ENCODE measurements around the gene DICER1. TPM values are rescaled to one million over a fixed set of nuclear protein-coding genes. Genes with fewer than 3 reads are reported as not detected.
"Not testable (repeated sequence)": the region's sequence is repeated elsewhere in the genome, so short reads cannot be mapped to it uniquely, and the experiment has no call there.

The DICER1 gene
- total RNA-seq, 1 experiment from 2014 or later = 57.1 TPM

DNA sequence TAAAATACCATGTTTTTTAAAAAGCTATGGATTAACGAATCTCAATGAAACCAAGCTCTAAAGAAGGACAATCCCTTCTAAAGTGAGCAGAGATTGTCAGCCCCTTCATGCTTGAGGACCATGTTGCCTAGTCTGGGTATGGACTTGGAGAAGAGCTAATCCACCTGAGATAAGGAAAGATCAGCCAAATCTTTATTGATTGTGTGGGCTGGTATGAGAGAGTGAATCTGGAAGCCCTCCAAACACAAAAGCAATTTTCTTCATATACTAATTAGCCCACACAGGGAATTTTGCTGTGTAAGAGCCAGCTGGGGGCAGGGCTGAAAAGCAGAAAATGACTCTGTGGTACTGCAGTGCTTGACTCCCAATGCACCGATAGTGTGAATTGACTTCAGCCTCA, 47.4 kb upstream of the DICER1 start:
- Histone ChIP-seq H3K4me3 (ENCODE audit: low read depth, low read length, poor library complexity, severe bottlenecking) (no peak overlapping the region), H3K27ac (ENCODE audit: low read depth, low read length, poor library complexity, severe bottlenecking) (no peak overlapping the region), H3K4me1 (ENCODE audit: insufficient read depth, low read length, poor library complexity, severe bottlenecking) (no peaks in the 10 kb centered on the region), H3K9me3 (ENCODE audit: low read depth, low read length, poor library complexity, severe bottlenecking) (peaks cover 8% of the 10 kb centered on the region), H3K27me3 (replicated peaks; ENCODE audit: insufficient read depth, low read depth, low read length, poor library complexity) (no peaks in the 10 kb centered on the region), H3K36me3 (ENCODE audit: insufficient read depth, low read length, poor library complexity, severe bottlenecking) (peaks cover 7% of the 10 kb centered on the region)
- ChIA-PET CTCF (no interaction called here), POLR2A (ENCODE audit: low non-redundant PET) (no interaction called here)
- intact Hi-C loops (cut with micrococcal nuclease; ENCODE audit: unreplicated experiment) = no loop called here
- no peak for DNase-seq (ENCODE audit: low spot score)
- no TSS peak for BruUV-seq (replicated peaks)
- no peak for TF ChIP-seq CTCF (conservative IDR thresholded peaks at IDR 0.05; ENCODE audit: low read depth, low read length)
- no peak for TF ChIP-seq EZH2 (IDR thresholded peaks at IDR 0.05; ENCODE audit: borderline replicate concordance, low read depth, low read length, poor library complexity, severe bottlenecking)

DNA sequence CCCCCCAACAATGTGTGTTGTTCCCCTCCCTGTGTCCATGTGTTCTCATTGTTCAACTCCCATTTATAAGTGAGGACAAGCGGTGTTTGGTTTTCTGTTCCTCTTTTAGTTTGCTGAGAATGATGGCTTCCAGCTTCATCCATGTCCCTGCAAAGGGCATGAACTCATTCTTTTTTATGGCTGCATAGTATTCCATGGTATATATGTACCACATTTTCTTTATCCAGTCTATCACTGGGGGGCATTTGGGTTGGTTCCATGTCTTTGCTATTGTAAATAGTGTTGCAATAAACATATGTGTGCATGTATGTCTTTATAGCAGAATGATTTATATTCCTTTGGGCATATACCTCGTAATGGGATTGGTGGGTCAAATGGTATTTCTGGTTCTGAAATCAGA, 44.4 kb upstream of the DICER1 start:
- H3K9me3 ChIP-seq (ENCODE audit: low read depth, low read length, poor library complexity, severe bottlenecking); POLR2A ChIA-PET (ENCODE audit: low non-redundant PET); CTCF ChIA-PET; H3K4me3 ChIP-seq (ENCODE audit: low read depth, low read length, poor library complexity, severe bottlenecking); H3K4me1 ChIP-seq (ENCODE audit: insufficient read depth, low read length, poor library complexity, severe bottlenecking); BruUV-seq (replicated peaks); H3K27me3 ChIP-seq (replicated peaks; ENCODE audit: insufficient read depth, low read depth, low read length, poor library complexity); intact Hi-C loops (cut with micrococcal nuclease; ENCODE audit: unreplicated experiment); H3K27ac ChIP-seq (ENCODE audit: low read depth, low read length, poor library complexity, severe bottlenecking); H3K36me3 ChIP-seq (ENCODE audit: insufficient read depth, low read length, poor library complexity, severe bottlenecking); DNase-seq (ENCODE audit: low spot score): not testable (repeated sequence)

DNA sequence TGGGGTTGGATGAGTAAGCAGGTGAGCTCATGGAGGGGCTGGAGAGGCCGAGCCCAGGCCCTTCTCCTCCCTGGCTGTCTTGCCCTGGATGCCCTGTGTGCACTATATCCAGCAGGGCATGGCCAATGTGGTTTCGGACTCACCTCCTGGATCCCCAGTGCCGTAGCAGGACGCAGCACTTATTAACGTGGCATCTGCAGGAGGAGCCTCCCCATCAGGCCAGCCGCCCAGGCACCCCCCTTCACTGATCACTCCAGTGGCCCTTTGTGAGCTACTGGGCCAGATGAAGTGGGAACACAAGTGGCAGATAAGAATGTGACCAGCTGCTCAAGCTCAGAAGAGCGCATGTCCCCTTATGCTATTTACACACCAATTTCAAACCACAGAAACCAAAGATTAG, 43.1 kb upstream of the DICER1 start:
- H3K9me3 ChIP-seq (ENCODE audit: low read depth, low read length, poor library complexity, severe bottlenecking) = peaks cover 8% of the 10 kb centered on the region
- intact Hi-C loops (cut with micrococcal nuclease; ENCODE audit: unreplicated experiment) = no loop called here
- ChIA-PET CTCF (no interaction called here), POLR2A (ENCODE audit: low non-redundant PET) (no interaction called here)
- TF ChIP-seq CTCF (conservative IDR thresholded peaks at IDR 0.05; ENCODE audit: low read depth, low read length) = no peak
- TF ChIP-seq EZH2 (IDR thresholded peaks at IDR 0.05; ENCODE audit: borderline replicate concordance, low read depth, low read length, poor library complexity, severe bottlenecking) = no peak
- no peak for DNase-seq (ENCODE audit: low spot score)
- no peaks in the 10 kb centered on the region for H3K4me1 ChIP-seq (ENCODE audit: insufficient read depth, low read length, poor library complexity, severe bottlenecking)
- no peak overlapping the region for H3K27ac ChIP-seq (ENCODE audit: low read depth, low read length, poor library complexity, severe bottlenecking)
- BruUV-seq (replicated peaks) = no TSS peak
- no peaks in the 10 kb centered on the region for H3K27me3 ChIP-seq (replicated peaks; ENCODE audit: insufficient read depth, low read depth, low read length, poor library complexity)
- peaks cover 7% of the 10 kb centered on the region for H3K36me3 ChIP-seq (ENCODE audit: insufficient read depth, low read length, poor library complexity, severe bottlenecking)
- H3K4me3 ChIP-seq (ENCODE audit: low read depth, low read length, poor library complexity, severe bottlenecking) = no peak overlapping the region

GRCh38 chr14:95199298-95199983, 42.1 kb upstream of the DICER1 start:
- TF ChIP-seq EZH2 (IDR thresholded peaks at IDR 0.05; ENCODE audit: borderline replicate concordance, low read depth, low read length, poor library complexity, severe bottlenecking) (no peak), CTCF (conservative IDR thresholded peaks at IDR 0.05; ENCODE audit: low read depth, low read length) (no peak)
- POLR2A ChIA-PET (ENCODE audit: low non-redundant PET) = no interaction called here

More at GRCh38 chr14:95199298-95199983, 42.1 kb upstream of the DICER1 start:
- BruUV-seq (replicated peaks) = no TSS peak
- Histone ChIP-seq H3K9me3 (ENCODE audit: low read depth, low read length, poor library complexity, severe bottlenecking) (no peaks in the 10 kb centered on the region), H3K4me1 (ENCODE audit: insufficient read depth, low read length, poor library complexity, severe bottlenecking) (no peaks in the 10 kb centered on the region), H3K36me3 (ENCODE audit: insufficient read depth, low read length, poor library complexity, severe bottlenecking) (peaks cover 7% of the 10 kb centered on the region), H3K27me3 (replicated peaks; ENCODE audit: insufficient read depth, low read depth, low read length, poor library complexity) (no peaks in the 10 kb centered on the region), H3K4me3 (ENCODE audit: low read depth, low read length, poor library complexity, severe bottlenecking) (no peak overlapping the region), H3K27ac (ENCODE audit: low read depth, low read length, poor library complexity, severe bottlenecking) (no peak overlapping the region)
- intact Hi-C loops (cut with micrococcal nuclease; ENCODE audit: unreplicated experiment) = no loop called here
- no peak for DNase-seq (ENCODE audit: low spot score)
- CTCF ChIA-PET = no interaction called here
